Kidney epithelial cell (primary cell): Measurements from ENCODE around the gene DNAJB8. TPM values are rescaled to one million over a fixed set of nuclear protein-coding genes. Genes with fewer than 3 reads are reported as not detected.

ENCODE experiments used
- DNase-seq: peaks from one replicate; pipeline ENCODE4 v3.0.0-alpha.2; 2010; ENCODE audit warnings: low read depth
- H3K27me3 ChIP-seq: 2 replicates; pipeline ENCODE4 v1.6.0; 2011; ENCODE audit warnings: low read length; ENCODE audit not compliant: control insufficient read depth, insufficient read depth
- H3K36me3 ChIP-seq: 2 replicates; pipeline ENCODE4 v1.5.1; 2011; ENCODE audit warnings: low read length; ENCODE audit not compliant: control insufficient read depth, insufficient read depth
- H3K4me3 ChIP-seq: 2 replicates; pipeline ENCODE4 v1.5.1; 2011; ENCODE audit warnings: low read depth, mild to moderate bottlenecking, control low read depth, low read length
- CTCF ChIP-seq: IDR thresholded peaks from 2 replicates; pipeline ENCODE4 v1.5.1; 2011; ENCODE audit warnings: mild to moderate bottlenecking, moderate library complexity, low read length, control low read depth, inconsistent platforms; ENCODE audit not compliant: insufficient read depth, poor library complexity, severe bottlenecking
- total RNA-seq: library from RNA; depleted of rRNA; stranded (reverse); fragments of >200 nt; gene quantifications from 2 replicates; pipeline ENCODE4 v1.2.3, GENCODE V29; 2015

The DNAJB8 gene
- total RNA-seq, 1 donor from 2014 or later, result not detected

GRCh38 chr3:128459461-128459820 lies 7.2 kb downstream of the DNAJB8 start:
- Histone ChIP-seq H3K27me3 (peaks cover 34% of the 10 kb centered on the region), H3K4me3 (no peak overlapping the region), H3K36me3 (no peaks in the 10 kb centered on the region)
- no peak for DNase-seq
- TF ChIP-seq CTCF, result no peak

- no peak for TF ChIP-seq CTCF
- DNase-seq, result no peak
- H3K27me3 ChIP-seq, result peaks cover 36% of the 10 kb centered on the region
- no peaks in the 10 kb centered on the region for H3K36me3 ChIP-seq
- no peak overlapping the region for H3K4me3 ChIP-seq
Measured at GRCh38 chr3:128458746-128459460, 7.8 kb downstream of the DNAJB8 start.

GRCh38 chr3:128457937-128458336 lies 8.8 kb downstream of the DNAJB8 start:
- DNase-seq, result no peak
- no peak for TF ChIP-seq CTCF
- H3K27me3 ChIP-seq, result peaks cover 36% of the 10 kb centered on the region

GRCh38 chr3:128456776-128457715 lies 9.6 kb downstream of the DNAJB8 start:
- Histone ChIP-seq H3K27me3 (peaks cover 38% of the 10 kb centered on the region), H3K36me3 (no peaks in the 10 kb centered on the region), H3K4me3 (no peak overlapping the region)
- TF ChIP-seq CTCF, result no peak
- DNase-seq, result no peak

More at GRCh38 chr3:128457937-128458336, 8.8 kb downstream of the DNAJB8 start:
- Histone ChIP-seq H3K36me3 (no peaks in the 10 kb centered on the region), H3K4me3 (no peak overlapping the region)

GRCh38 chr3:128455786-128456748 lies 10.6 kb downstream of the DNAJB8 start:
- Histone ChIP-seq H3K4me3 (no peak overlapping the region), H3K36me3 (no peaks in the 10 kb centered on the region), H3K27me3 (peaks cover 38% of the 10 kb centered on the region)
- no peak for TF ChIP-seq CTCF
- no peak for DNase-seq
